ENCODE data around the gene TBC1D22A.

TBC1D22A gene

DNA sequence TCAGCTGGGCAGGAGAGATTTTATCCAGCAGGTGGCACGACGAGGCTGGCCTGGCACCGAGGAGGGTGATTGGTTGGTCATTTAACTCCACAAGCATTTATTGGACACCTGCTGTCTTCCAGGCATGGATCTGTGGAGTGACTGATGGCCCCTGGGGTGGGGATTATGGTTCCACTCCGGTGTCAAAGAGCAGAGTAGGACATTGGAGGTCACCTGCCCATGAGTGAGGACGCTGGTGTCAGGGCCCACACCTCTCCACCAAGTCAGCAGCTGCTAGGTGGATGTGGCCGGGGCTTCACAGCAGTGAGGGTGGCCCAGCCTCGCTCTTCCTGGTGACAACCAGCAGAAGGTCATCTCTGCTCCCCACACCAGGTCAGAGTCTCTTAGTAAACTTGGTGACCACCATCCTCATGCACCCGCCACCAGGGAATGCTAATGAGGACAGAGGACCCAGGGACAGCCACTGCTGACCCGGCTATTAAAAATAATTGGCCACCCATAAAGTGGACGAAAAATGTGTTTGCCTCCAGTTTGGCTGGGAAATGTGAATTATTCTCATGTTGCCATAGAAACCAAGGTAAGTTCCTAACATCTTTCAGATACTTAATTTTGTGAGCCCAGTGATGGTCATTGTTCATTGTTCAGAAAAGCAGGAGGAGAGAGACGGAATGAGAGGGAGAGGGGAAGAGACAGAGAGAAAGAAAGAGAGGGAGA lies 428.7 kb downstream of the TBC1D22A start:
- DNase-seq (ENCODE audit: low read depth), result no peak

DNA sequence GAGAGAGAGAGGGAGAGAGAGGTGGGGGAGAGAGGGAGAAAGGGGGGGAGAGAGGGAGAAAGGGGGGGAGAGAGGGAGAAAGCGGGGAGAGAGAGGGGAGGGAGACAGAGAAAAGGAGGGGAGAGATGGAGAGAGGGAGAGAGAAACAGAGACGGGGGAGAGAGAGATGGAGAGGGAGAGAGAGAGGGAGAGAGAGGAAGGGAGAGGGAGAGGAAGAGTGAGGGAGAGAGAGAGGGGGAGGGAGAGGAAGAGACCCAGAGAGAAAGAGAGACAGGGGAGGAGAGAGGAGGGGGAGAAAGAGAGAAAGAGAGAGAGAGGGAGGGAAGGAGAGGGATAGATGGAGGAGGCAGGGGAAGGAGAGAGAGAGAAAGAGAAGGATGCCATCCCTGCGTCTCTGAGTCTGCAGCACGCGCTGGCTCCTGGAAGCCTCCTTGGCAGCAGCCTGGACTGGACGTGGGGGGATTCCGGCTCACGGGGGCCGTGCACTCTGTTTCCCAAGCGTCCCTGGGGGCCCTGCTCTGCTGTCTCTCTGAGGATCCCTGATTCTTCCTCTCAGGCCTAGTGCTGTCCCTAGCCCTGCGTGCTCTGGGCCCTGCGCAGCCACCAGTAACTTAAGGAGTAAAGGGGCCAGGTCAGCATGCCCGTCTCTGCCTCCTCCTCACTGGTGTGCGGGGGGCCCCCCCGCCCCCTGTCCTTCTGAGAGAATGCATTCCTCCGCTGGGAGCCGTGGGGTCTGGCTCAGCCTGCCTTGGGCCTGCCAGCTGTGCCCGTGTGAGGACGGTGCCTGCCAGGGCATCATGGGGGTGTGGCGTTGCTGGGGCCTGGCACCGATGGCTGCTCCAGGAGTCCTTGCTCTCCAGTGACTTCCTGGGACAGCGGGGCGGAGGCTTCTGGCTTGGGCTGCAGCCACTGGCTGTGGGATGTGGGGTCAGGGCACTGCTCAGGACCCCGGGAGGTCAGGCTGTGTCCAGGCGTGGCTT lies 429.5 kb downstream of the TBC1D22A start:
- DNase-seq (ENCODE audit: low read depth), result no peak

DNA sequence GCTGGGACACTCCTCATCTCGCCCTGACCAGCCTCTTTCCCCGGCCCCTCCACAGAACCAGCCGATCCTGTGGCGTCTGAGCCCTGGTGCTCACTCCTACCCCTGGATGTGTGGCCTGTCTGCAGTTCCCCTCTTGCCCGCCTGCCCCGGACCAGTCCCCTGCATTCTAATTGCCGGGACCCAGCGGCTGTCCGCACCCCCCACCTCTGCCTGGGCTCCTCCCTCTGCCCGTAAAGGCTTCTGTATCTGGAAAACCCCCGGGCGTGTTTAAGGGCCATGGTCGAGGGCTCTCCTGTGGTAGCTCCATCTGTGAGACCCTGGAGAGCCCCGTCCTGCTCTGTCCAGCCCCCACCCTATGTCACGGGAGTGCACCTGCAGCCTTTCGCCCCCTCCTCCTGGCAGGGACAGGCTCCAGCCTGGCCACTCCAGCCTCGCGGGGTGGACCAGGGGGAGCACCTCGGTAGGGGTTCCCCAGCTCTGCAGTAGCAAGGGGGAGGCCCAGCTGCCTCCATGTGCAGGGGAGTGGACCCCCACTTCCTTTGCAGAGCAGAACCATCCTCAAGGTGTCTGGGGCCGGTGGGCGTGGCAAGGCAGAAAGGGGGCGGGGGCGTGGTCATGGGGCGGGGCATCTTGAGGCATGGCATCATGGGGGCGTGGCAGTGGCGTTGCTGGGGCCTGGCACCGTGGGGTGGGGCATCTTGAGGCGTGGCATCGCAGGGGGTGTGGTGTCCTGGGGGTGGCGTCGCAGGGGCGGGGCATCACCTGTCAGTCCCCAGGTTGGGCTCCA lies 430.4 kb downstream of the TBC1D22A start:
- DNase-seq (ENCODE audit: low read depth), result no peak

DNA sequence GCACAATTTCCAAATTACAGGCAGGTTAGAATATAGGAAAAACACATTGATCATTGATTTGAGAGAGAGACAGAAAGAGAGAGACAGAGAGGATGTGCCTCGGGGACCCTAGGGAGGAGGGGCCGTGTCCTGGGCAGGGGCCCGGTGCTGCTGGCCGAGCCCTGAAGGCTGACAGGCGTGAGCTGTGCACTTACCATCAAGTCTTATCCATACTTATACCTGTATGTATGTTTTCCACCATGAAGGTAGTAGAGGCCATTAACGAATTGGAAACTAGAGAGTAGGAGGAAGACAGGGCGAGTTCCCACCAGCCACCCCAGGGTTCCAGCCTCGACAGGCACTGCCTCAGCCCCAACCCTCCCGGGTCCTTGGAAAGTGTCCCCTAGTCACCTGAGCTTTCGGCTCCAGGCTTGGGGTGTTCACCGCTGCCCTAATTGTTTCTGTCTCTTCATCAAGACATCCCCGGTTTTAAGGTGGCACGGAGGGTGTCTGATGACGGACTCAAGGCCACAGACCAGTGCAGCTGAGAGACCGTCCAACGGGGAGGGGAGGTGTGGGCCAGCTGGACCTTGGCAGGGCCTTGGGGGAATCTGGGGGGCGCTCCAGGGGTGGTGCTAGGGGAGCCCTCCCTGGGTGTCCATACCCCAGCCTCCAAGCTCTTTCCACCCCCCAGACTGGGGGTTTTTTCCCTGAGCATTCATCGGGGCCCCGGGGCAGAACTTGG lies 431.3 kb downstream of the TBC1D22A start:
- no peak for DNase-seq (ENCODE audit: low read depth)

DNA sequence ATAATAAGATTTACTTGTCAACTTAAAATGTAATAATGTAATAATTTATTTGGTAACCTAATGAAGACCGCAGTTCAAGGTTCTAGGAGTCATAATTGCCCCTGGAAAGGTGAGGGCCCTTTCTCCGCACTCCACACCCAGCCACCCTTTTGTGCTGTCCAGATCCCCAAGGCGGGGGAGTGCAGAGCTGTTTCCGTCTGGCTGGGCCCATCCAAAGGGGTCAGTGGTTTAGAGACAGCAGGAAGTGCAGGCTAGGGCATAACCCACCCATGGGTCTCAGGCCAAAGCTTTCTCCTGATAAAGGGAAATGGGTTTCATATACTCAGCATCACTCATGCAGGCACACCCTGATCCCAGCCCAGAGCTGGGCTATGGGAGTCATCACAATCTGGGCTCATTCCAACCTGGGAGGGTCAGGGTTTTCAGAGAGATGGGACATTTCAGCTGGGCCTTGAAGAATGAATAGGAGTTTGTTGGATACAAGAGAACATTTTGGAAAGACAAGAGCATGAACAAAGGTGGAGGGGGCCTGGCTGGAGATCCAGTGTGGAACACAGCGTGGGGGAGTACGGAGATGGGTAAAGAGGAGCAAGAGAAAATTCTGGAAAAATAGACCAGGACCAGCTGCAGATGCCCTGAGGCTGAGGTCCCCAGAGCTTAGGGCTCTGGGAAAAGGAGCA lies 432.2 kb downstream of the TBC1D22A start:
- no peak for DNase-seq (ENCODE audit: low read depth)

DNA sequence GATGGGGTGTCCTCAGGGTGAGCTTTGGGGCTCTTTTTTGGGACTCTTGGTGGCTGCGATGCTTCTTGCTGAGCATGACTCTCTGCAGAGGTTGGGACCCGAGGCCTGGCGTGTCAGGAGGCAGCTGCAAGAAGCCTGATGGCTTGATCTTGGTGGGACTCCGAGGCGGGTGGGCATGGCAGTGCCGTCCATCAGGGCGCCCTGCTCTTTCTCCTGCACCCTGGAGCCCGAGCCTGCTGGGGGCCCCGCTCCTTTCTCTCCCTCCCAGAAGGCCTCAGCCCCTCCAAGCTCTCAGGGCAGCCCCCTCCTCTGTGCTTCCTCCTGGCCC lies 432.7 kb downstream of the TBC1D22A start:
- DNase-seq (ENCODE audit: low read depth), result no peak

DNA sequence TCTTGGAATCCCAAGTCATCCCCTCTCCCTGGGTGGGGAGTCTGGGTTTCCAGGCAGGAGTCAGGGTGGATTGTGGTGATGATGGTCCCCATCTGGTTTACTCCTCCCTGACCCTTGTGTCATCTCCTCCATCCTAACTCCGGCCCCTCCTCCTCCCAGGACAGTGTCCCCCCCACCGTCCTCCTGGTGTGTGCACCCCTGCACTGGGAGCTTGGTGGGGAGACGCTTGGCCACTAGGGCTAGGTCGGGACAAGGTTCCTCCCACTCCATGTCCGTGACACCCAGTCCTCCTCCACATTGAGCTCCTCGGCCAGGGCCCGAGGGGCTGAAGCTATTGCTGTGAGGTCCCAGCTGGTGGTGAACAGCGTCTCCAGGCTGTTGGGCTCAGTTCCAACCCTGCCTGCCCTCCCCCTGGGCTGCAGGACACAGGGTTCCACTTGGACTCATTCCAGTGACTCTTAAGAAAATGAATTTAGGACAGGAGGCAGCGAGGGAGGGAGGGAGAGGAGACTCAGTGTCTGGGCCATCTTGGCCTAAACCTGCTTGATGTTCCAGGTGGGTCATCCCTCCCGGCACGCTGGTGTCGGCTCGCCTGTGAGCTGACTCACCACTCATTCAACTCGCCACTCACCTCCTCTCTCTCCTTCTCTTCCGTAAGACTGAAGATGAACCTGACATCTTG lies 433.2 kb downstream of the TBC1D22A start:
- DNase-seq (ENCODE audit: low read depth), result no peak

DNA sequence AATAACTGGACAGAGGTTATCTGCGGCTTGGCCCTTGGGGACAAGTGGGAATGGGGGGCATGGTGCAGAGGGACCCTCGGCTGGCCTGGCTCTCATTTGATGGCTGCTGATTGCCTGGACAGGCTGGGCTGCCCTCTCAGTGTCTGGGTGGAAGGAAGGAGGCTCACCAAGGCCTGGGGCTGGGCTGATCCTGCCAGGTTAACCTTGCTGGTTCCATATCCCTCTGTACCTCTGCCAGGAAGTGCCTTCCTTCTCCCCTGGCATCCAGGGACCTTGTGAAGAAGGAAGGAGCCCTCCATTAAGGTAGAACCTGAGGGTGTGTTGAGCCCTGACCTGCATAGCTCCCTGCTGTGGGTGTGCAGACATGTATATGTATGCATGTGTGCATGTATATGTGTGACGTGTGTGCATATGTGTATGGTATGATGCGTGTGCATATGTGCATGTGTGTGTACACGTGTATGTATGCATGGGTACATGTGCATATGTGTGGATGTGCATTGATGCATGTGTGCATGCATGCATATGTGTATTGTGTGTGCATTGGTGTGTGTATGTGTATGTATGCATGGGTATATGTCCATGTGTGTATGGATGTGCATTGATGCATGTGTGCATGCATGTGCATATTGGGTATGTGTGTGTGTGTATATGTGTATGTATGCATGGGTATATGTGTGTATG lies 433.9 kb downstream of the TBC1D22A start:
- DNase-seq (ENCODE audit: low read depth), result no peak

DNA sequence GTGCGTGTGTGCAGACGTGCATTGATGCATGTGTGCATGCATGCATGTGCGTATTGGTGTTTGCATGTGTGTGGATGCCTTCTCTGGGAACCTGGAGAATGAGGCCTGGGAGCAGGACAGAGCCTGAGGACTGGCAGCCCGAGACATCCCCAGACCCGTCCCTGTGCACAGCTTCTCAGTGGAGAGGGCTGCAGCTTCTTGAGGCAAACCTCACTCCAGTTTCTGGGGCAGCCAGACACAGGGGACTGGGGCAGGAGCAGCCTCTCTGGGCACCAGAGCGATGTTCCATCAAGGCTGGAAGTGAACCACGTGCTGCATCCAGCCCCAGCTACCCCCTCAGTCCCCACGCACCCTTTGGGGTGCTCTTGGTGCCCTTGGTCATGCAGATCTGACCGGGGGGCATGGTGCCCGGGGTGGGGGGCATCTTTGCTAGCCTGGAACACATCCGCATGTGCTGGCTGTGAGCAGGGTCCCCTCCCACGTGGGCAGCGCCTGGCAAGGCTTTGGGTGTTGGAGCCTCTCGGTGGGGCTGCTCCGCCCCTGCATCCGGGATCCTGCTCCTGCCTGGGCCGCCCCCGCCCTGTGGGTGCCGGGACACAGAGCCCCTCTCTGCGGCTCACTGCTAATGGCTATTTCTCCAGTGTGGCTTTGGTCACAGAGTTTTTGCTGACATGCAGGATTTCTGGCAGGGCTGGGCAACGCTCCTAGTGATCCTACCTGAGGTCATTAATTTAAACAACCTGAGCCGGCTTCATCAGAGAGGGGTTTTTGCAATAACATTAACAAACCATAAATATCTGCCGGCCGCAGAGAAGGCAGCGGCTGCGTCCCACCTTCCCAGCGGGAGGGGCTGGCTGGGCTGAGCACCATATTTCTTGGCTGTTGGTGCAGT lies 434.7 kb downstream of the TBC1D22A start:
- no peak for DNase-seq (ENCODE audit: low read depth)

DNA sequence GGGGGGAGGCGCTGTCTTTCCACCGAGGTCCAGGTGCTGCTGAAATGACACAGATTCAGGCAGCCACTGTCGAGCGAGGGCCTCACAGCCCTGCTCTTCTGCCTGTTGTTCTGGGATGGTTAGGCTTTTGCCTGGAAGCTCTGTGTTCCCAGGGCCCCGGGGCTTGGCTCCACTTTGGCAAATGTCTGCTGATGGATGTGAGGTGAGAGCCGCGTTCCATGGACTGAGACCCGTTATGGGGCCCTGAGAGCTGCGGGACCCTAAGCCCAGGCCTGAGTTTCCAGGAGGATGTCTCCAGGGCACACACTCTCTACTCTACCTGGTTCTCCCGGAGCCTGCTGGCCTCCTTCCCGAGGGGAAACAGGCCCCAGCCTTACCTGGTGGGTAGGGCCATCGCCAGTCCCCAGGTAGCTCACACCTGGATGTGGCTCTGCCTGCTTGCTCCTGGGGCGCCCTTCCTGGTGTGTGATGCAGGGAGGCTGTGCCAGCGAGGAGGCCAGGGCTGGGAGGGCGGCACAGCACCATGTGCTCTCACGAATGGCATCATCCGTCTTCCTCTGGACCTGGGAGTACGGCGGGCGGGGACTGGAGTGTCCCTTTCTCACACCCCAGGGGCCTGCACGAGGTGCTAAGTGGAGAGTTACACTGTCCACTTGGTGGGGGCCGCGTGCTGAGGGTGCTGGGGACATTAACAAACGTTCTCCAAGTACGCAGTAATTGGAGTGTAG lies 435.5 kb downstream of the TBC1D22A start:
- DNase-seq (ENCODE audit: low read depth), result no peak

DNA sequence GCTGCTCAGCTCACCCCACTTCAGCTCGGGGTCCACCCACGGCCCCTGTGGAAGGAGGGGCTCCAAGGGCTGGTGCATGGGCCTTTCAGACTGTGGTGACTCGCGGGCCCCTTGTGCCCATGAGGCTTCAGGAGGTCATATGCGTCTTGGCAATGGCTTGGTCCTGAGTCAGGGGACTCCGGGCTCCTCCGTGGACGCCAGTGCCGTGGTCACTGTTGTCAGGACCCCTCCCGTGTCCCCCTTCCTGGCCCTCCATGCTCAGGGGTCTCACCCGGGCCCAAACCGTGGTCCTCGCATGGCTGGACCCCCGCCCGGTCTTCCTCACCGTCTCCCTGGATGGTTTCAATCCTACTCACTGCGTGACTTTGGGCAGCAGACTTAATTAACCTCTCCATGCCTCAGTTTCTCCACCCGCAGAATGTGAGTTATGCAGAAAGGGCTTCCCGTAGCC lies 436.4 kb downstream of the TBC1D22A start:
- no peak for DNase-seq (ENCODE audit: low read depth)

DNA sequence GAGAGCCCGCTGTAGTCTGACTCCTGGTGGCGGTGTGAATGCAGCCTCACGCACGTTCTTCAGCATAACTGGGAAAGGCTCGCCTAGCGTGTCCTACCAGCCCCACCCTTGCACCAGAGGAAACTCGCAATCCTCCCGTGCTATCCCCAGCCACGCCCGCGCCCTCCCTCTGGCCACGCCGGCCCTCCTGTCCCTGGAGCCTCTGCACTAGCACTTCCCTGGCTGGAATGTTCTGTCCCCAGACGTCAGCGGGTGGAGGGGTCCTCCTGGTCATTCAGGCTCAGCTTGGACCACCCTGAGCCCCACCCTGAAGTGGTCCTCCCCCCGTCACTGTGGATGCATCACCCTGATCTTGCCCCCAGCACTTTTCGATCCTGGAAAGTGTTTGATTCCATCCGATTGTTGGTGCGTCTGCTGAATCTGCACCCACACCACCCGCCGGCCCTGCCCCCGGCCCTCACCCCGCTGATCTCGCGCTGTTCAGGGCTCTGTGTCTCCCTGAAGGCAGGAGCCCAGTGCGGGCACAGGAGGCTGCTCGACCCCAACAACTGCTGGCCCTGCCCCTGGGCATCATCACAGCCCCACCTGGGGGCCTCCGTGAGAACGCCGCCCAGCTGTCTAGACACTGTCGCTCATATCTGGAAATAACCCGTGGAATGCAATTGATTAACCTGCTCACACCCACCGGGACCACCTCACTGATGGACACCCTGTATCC lies 437.0 kb downstream of the TBC1D22A start:
- no peak for DNase-seq (ENCODE audit: low read depth)

DNA sequence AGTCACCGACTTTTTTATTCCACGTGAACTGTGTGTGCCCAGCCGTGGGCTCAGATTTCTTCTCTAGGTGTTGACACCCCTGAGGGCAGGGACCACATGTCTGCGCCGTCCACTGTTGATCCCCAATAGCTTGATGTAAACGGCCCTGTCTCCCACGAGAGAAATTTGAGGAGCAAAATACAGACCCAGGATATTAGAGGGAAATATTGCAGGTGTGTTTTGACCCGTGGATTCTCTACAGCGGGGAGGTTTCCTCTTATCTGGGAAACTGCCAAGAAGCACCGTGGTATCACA lies 437.5 kb downstream of the TBC1D22A start:
- DNase-seq (ENCODE audit: low read depth), result no peak

DNA sequence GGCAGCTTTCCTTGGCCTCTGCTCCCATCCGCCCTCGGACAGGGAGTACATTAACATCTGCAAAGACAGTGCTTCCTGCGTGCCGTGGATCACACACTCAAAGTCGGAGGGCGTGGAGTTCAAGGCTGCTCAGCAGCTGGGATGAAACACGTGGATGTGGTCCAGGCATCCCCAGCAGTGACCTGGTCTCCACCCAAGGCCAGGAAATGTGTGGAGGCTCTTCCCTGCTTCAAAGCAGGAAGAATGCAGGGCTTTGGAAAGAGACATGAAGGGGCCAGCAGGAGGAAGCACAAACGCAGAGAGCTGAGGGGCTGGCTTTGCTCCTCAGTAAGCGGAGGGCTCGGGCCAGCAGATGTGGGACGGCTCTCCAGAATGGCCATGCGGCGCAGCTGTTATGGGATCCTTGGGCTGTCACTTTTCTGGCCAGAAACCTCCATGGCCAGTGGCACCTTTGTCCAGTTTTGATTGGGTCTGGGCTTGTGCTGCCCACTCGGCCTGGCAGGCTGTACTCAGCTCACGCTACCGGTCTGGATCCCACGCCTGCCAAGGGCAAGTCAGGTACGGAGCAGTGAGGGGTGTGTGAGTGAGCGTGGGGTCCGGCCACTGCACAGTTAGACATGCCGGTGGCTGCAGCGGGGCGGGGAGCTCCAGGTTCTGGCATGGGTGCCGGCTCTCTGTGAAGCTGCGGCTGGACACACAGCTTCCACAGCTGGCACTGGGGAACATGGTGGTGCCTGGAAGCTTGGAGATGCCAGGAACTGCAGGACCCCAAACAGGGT lies 438.0 kb downstream of the TBC1D22A start:
- DNase-seq (ENCODE audit: low read depth), result no peak

DNA sequence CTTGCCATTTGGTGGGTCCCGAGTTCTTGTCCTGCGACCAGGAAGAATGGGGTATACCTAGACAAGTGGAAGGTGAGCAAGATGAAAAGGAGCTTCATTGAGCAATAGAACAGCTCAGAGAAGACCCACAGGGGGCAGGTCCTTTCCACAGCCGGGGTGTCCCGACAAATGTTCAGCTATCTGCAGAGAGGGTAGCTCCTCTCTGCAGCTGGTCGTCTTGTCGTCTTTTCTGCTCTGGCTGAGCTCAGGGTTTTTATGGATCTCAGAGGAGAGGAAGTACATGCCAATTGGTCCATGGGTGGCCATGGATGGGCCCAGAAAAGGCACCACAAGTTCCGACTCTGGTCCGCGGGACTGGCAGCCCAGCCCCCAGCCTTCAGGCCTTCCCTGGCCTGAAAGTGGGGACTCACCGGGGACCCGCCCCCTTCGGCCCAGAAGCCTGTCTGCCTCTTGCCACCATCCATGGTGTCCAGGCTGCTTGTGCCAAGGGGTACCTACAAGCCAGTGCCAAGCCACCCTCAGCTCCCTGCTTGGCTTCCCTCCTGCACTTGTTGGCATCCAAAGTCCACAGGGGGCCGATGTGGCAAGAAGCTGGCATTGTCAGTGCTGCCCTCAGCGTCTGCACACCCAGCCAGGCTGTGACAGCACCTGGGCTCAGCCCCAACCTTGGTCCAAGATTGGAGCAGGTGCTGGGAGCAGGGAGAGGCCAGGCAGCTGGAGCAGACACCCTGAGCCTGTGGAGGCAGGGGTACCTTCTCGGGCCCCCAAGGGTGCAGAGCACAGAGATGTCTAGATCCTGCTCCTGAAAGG lies 438.9 kb downstream of the TBC1D22A start:
- no peak for DNase-seq (ENCODE audit: low read depth)

Measured in fibroblast of gingiva (primary cell).